ENCODE data around the gene UBASH3B. TPM values are rescaled to one million over a fixed set of nuclear protein-coding genes. Genes with fewer than 3 reads are reported as not detected.
A peak's percentile ranks its signal among the peaks of the same experiment; 100 is the strongest.
"Not testable (repeated sequence)": the region's sequence is repeated elsewhere in the genome, so short reads cannot be mapped to it uniquely, and the experiment has no call there.

UBASH3B gene
- total RNA-seq, 1 donor from 2014 or later, result 6.6 TPM

DNA sequence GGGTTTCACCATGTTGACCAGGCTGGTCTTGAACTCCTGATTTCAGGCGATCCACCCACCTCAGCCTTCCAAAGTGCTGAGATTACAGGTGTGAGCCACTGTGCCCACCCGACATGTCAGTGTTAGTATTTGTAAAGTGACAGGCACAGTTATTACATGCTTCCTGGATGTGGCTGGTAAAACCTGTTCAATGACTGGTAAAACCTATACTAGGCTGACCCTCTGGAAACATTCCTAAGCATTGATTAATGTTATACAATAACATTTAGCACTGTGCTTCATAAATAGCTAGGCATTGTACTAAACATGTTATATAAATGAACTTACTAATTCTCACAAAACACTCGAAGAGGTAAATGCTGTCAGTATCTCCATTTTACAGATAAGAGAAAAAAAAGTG lies 206.1 kb downstream of the UBASH3B start:
- H3K27me3 Mint-ChIP-seq (ENCODE audit: low read depth), result peaks cover 4% of the 10 kb centered on the region

DNA sequence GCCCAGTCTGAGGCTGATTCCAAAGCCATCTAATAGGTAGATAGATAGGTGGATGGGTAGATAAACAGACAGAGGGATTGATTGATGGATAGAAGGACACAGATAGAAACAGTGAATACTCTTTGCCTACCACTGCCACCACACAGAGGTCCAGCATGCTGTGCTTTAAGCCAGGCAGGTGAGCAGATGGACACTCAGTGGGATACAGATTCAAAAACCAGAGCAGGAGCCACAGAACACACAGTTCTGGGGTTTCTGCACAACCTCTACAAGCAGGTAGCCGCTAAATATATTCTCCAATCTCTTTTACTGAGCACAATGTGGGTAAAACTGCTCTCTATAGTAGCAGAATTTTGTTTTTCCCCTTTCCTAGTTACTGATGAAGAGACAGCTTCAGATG lies 206.6 kb downstream of the UBASH3B start:
- Mint-ChIP-seq H3K36me3 (no peaks in the 10 kb centered on the region), H3K27me3 (ENCODE audit: low read depth) (peaks cover 4% of the 10 kb centered on the region), H3K27ac (no peak overlapping the region), H3K4me3 (no peak overlapping the region), H3K9me3 (no peaks in the 10 kb centered on the region), H3K4me1 (no peaks in the 10 kb centered on the region)
- TF ChIP-seq, protein P1, sequence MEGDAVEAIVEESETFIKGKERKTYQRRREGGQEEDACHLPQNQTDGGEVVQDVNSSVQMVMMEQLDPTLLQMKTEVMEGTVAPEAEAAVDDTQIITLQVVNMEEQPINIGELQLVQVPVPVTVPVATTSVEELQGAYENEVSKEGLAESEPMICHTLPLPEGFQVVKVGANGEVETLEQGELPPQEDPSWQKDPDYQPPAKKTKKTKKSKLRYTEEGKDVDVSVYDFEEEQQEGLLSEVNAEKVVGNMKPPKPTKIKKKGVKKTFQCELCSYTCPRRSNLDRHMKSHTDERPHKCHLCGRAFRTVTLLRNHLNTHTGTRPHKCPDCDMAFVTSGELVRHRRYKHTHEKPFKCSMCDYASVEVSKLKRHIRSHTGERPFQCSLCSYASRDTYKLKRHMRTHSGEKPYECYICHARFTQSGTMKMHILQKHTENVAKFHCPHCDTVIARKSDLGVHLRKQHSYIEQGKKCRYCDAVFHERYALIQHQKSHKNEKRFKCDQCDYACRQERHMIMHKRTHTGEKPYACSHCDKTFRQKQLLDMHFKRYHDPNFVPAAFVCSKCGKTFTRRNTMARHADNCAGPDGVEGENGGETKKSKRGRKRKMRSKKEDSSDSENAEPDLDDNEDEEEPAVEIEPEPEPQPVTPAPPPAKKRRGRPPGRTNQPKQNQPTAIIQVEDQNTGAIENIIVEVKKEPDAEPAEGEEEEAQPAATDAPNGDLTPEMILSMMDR (IDR thresholded peaks at IDR 0.05; ENCODE audit: unreplicated experiment), result no peak
- DNase-seq (ENCODE audit: low spot score in 2 of 2, unreplicated experiment in 2 of 2), result no peak

More for the DNA sequence above, 206.1 kb downstream of the UBASH3B start:
- TF ChIP-seq, protein P1 (IDR thresholded peaks at IDR 0.05; ENCODE audit: unreplicated experiment), result no peak
- H3K4me1 Mint-ChIP-seq, result no peaks in the 10 kb centered on the region
- no peak for DNase-seq (ENCODE audit: low spot score in 2 of 2, unreplicated experiment in 2 of 2)
- no peak overlapping the region for H3K27ac Mint-ChIP-seq
- no peaks in the 10 kb centered on the region for H3K9me3 Mint-ChIP-seq
- no peaks in the 10 kb centered on the region for H3K36me3 Mint-ChIP-seq
- H3K4me3 Mint-ChIP-seq, result no peak overlapping the region

DNA sequence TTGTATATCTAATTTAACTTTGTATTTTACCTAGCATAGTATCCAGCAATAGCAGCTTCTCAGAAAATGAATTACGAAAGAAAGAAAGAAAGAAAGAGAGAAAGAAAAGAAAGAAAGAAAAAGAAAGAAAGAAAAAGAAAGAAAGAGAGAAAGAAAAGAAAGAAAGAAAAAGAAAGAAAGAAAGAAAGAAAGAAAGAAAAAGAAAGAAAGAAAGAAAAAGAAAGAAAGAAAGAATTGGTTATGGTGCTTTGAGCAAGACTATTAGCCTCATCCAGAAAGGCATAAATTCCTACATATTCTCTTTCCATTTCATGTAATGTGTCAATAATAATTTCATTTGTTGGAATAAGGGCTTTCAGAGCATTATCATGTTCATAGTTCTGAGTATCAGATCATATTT lies 207.6 kb downstream of the UBASH3B start:
- H3K4me3 Mint-ChIP-seq; H3K9me3 Mint-ChIP-seq; H3K36me3 Mint-ChIP-seq; H3K27me3 Mint-ChIP-seq (ENCODE audit: low read depth); H3K4me1 Mint-ChIP-seq; H3K27ac Mint-ChIP-seq; DNase-seq (ENCODE audit: low spot score in 2 of 2, unreplicated experiment in 2 of 2): not testable (repeated sequence)

DNA sequence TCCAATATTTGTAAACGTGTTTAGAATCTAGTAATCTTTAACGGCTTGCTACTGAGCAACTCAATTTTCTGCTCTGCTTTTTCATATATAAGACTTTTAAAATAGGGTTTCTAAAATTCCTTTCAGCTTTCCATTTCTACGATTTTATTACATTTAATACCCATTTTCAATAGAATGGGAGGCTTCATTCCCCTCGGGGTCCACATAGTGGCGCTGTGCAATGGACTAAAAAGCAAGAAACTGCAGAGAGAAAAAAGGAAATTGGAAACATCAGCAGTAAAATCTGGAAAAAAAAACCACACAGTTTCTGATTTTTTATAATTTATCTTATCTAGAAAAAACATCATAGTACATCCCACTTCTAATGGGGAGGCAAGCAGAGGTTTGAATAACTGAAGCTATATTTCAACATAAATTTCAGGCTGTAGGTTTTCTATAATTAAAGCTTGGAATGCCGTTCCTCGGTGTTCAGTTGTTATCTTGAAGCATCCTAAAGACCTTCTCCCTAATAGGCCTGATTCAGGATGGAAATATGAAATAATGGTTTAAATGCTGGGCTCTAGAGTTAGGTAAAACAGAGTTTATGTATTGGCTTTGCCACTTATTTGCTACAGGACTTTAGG lies 208.3 kb downstream of the UBASH3B start:
- no peaks in the 10 kb centered on the region for H3K9me3 Mint-ChIP-seq
- no peak overlapping the region for H3K4me3 Mint-ChIP-seq
- H3K36me3 Mint-ChIP-seq, result no peaks in the 10 kb centered on the region
- H3K27ac Mint-ChIP-seq, result no peak overlapping the region
- no peaks in the 10 kb centered on the region for H3K4me1 Mint-ChIP-seq
- TF ChIP-seq, protein P1 (IDR thresholded peaks at IDR 0.05; ENCODE audit: unreplicated experiment), result peak; percentile 80
- H3K27me3 Mint-ChIP-seq (ENCODE audit: low read depth), result peaks cover 4% of the 10 kb centered on the region
- peak in 1 of 2 experiments; percentile 55 for DNase-seq (ENCODE audit: low spot score in 2 of 2, unreplicated experiment in 2 of 2)

Other genes with a start within 250 kb of the UBASH3B start
- not detected in 3 replicates for gene CRTAM, start 182.8 kb downstream of the UBASH3B start, total RNA-seq
- gene JHY, start 227.0 kb downstream of the UBASH3B start, total RNA-seq, result 6.4 to 7.4 TPM (median 6.8 TPM) in 3 replicates